Large intestine (tissue), 3 donors: Measurements from ENCODE around the gene FBXO31. TPM values are rescaled to one million over a fixed set of nuclear protein-coding genes. Genes with fewer than 3 reads are reported as not detected.

Experiments
- DNase-seq, 2 donors: peaks; one replicate each; pipeline versions ENCODE4 v3.0.0 to v3.0.0-alpha.2; 2013
- H3K27ac ChIP-seq: one replicate; pipeline ENCODE4 v1.5.1; 2013; ENCODE audit warnings: low read length
- H3K27me3 ChIP-seq: 2 replicates; pipeline ENCODE4 v1.6.1; 2013; ENCODE audit warnings: low read length; ENCODE audit not compliant: control insufficient read depth, insufficient read depth
- H3K36me3 ChIP-seq: 2 replicates; pipeline ENCODE4 v1.6.1; 2013; ENCODE audit warnings: low read length; ENCODE audit not compliant: control insufficient read depth, insufficient read depth
- H3K4me1 ChIP-seq: one replicate; pipeline ENCODE4 v1.6.1; 2013; ENCODE audit warnings: low read length; ENCODE audit not compliant: control insufficient read depth, insufficient read depth
- H3K4me3 ChIP-seq: one replicate; pipeline ENCODE4 v1.5.1; 2013; ENCODE audit warnings: low read length
- H3K9me3 ChIP-seq: one replicate; pipeline ENCODE4 v1.6.1; 2013; ENCODE audit warnings: mild to moderate bottlenecking, low read depth, low read length, moderate library complexity; ENCODE audit not compliant: control insufficient read depth
- WGBS: methylation state at CpG from one replicate; pipeline ENCODE4 v1.1.5; 2013; ENCODE audit warnings: low lambda C conversion rate; ENCODE audit not compliant: insufficient coverage; 5-methylcytosine and 5-hydroxymethylcytosine counted together
- polyA plus RNA-seq: library from polyadenylated mRNA; unstranded; fragments of 120-200 nt; gene quantifications from one replicate; pipeline ENCODE4 v1.2.1, GENCODE V29; 2013

The FBXO31 gene
- polyA plus RNA-seq, 1 donor, result 18.3 TPM

- Histone ChIP-seq H3K27ac (no peak overlapping the region), H3K27me3 (no peaks in the 10 kb centered on the region), H3K4me1 (no peaks in the 10 kb centered on the region), H3K36me3 (peaks cover 68% of the 10 kb centered on the region), H3K4me3 (no peak overlapping the region), H3K9me3 (no peaks in the 10 kb centered on the region)
- WGBS, result no CpG with 5 or more reads among the region's 20 CpGs
- DNase-seq, result no peak
These were observed 53.9 kb downstream of the FBXO31 start for GRCh38 chr16:87329436-87330256.

DNA sequence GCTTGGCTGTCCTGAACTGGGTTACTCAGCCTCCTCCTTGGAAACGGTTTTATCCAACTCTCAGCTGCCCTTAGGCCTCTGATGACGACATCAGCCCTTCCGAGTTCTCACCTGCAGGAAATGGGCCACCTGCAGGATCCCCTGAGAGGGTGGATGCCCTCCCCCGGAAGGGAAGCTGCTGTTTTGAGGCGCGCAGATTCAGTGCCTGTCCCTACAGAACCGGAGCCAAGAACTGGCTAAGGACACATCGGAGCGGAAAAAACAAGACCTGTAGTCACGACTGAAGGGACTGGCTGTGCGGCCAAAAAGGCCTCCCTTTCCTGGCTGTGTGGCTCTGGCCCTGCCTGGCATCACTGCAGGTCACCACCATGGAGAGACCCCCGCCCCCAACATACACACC lies 54.7 kb downstream of the FBXO31 start:
- H3K27ac ChIP-seq, result no peak overlapping the region
- H3K4me3 ChIP-seq, result no peak overlapping the region

GRCh38 chr16:87327798-87328495 lies 55.6 kb downstream of the FBXO31 start:
- Histone ChIP-seq H3K27ac (no peak overlapping the region), H3K4me3 (no peak overlapping the region), H3K27me3 (no peaks in the 10 kb centered on the region), H3K36me3 (peaks cover 57% of the 10 kb centered on the region), H3K9me3 (no peaks in the 10 kb centered on the region), H3K4me1 (no peaks in the 10 kb centered on the region)
- no CpG with 5 or more reads among the region's 19 CpGs for WGBS
- no peak for DNase-seq

More for the DNA sequence above, 54.7 kb downstream of the FBXO31 start:
- Histone ChIP-seq H3K27me3 (no peaks in the 10 kb centered on the region), H3K36me3 (peaks cover 63% of the 10 kb centered on the region), H3K9me3 (no peaks in the 10 kb centered on the region), H3K4me1 (no peaks in the 10 kb centered on the region)
- DNase-seq, result no peak
- WGBS, result no CpG with 5 or more reads among the region's 12 CpGs

DNA sequence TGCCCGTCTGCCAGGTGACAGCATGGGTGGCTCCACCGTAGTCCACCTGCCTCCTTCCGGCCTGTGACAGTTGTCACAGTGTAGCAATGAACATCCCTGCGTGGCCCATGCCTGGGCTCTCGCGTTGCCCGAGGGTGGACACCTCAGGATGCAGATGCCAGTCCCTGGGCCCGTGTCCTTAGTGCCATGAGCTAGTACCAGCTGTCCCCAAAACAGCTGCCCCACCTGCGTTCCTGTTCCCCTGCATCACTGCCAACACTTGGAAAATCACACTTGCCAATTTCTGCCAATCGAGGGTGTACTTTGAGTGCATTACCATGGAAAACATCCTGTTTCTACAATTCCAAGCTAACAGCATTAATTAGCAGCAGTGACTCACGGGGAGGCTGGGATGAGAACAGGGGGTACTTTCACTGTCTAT lies 57.4 kb downstream of the FBXO31 start:
- Histone ChIP-seq H3K4me3 (no peak overlapping the region), H3K4me1 (no peaks in the 10 kb centered on the region), H3K36me3 (peaks cover 44% of the 10 kb centered on the region), H3K27me3 (no peaks in the 10 kb centered on the region), H3K9me3 (no peaks in the 10 kb centered on the region), H3K27ac (no peak overlapping the region)
- no CpG with 5 or more reads among the region's 11 CpGs for WGBS
- DNase-seq, result no peak

GRCh38 chr16:87325423-87325858 lies 58.1 kb downstream of the FBXO31 start:
- H3K36me3 ChIP-seq, result peaks cover 36% of the 10 kb centered on the region
- no peak overlapping the region for H3K4me3 ChIP-seq
- no peaks in the 10 kb centered on the region for H3K4me1 ChIP-seq
- H3K27me3 ChIP-seq, result no peaks in the 10 kb centered on the region
- H3K9me3 ChIP-seq, result no peaks in the 10 kb centered on the region
- H3K27ac ChIP-seq, result no peak overlapping the region
- no peak for DNase-seq
- WGBS, result no CpG with 5 or more reads among the region's 15 CpGs

DNA sequence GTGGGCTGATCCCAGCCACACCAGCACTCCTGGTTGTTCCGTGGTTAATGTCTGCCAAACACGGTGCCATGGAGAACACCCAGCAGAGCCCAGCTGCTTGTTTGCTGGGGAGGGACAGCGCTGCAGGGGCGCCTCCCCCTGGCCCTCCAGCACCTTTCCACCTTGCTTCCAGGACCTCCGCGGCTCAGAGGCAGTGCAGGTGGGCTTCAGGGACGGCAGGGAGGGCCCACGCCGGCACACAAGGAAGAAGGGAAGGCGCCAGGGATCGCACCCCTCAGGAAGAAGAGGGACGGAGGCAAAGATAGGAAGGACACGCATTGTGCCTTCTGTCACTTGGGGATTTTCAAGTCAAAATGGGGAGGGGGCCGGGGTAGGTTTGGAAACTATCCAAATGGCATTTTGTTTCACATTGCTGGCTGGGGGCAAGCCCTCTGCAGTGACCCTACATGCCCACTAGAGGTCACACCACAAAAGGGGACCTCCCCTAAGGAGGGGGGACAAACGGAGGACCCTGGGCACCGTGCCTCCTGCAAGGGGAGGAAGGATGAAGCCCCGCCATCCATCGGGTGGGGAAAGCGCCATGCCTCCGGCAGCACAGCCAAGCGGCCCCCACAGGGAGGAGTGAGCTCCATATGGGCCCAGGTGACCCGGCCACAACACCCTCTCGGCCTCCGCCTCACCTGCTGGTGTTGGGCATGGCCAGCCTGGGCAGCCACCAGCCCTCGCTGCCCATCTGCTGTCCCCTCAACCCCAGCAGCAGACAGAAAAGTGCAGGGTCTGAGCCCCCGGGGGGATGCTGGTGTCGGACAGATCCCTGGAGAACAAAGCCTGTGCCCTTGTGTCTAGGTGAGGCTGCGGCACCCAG lies 58.9 kb downstream of the FBXO31 start:
- Histone ChIP-seq H3K4me1 (no peaks in the 10 kb centered on the region), H3K9me3 (no peaks in the 10 kb centered on the region), H3K4me3 (no peak overlapping the region), H3K27me3 (no peaks in the 10 kb centered on the region), H3K27ac (no peak overlapping the region), H3K36me3 (peaks cover 28% of the 10 kb centered on the region)
- peak in 1 of 2 donors; percentile 11 for DNase-seq
- no CpG with 5 or more reads among the region's 28 CpGs for WGBS

DNA sequence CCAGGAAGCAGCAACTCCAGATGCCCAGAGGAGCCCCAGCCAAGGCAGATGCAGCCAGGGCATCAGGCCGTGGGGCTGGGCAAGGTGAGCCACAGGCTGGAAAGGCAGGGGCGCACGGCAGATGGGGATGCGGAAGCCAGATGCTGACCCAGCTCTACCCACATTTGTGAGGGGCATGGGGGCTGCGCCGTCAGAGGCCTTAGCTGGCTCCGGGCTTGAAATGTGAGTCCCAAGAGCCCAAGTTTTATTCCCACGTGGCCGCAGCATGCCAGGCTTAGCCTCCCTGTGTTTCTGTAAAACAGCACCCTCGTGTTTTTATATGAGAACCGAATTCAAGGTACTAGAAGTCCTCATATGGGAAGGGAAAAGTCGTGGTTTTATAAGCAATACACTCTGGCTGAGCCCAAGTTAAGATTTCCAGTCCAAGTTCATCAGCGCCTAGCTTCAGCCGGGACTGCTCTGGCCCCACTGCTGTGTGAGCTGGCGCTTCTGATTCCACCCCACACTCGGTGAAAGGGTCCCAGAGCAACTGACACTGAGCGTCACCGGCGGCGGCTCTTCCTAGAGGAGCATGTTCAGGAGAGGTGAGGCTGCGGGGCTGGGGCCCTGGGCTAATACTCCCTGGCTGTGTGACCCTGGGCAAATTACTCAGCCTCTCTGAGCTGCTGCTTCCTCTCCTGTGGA lies 59.7 kb downstream of the FBXO31 start:
- no peaks in the 10 kb centered on the region for H3K27me3 ChIP-seq

DNA sequence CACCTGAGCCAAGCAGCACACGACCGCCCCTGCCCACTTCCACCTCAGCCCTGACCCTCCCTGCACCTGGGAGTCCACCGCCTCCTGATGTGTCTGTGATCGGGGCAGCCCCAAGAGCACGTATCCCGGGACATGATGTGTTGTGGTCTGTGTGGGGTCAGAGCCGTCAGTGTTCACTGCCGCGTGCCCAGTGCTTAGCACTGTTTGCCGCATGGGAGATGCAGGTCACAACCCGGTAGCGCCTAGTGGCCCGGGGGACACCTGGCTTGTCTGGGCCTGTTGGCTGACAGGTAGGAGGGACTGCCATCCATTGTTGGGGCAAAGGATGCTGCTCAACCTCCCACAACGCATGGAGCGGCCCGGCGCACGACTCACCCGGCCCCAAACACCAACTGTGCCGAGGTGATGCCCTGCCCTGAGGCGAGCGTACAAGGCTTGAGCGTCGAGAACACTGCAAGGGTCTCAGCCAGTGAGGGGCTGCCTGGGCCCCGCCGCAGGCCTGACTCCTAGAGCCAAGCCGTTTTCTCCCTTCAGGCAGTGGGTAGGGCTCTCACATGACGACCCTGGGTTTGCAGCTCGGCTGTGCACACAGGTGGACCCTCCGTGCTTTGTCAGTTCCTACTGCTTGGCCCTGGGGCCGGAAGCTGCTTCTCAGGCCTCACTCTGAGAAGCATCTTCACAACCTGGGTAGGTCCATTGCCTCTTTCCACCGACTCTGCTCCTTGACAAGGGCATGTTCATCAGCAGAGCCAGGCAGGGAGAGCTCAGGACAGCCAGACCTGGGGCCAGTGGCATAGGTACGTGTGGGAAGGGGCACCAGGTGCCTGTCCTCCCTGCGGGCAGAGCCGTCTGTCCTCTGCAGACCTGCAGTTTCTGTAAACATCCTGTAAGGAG lies 60.5 kb downstream of the FBXO31 start:
- Histone ChIP-seq H3K4me1 (peaks cover 7% of the 10 kb centered on the region), H3K36me3 (peaks cover 16% of the 10 kb centered on the region), H3K27ac (no peak overlapping the region), H3K4me3 (no peak overlapping the region), H3K9me3 (no peaks in the 10 kb centered on the region), H3K27me3 (no peaks in the 10 kb centered on the region)
- no CpG with 5 or more reads among the region's 35 CpGs for WGBS
- DNase-seq, result no peak

More for the DNA sequence above, 59.7 kb downstream of the FBXO31 start:
- Histone ChIP-seq H3K4me3 (no peak overlapping the region), H3K36me3 (peaks cover 24% of the 10 kb centered on the region), H3K9me3 (no peaks in the 10 kb centered on the region), H3K27ac (no peak overlapping the region), H3K4me1 (no peaks in the 10 kb centered on the region)
- WGBS, result no CpG with 5 or more reads among the region's 21 CpGs
- no peak for DNase-seq

GRCh38 chr16:87322360-87322759 lies 61.2 kb downstream of the FBXO31 start:
- no peak overlapping the region for H3K27ac ChIP-seq
- no peaks in the 10 kb centered on the region for H3K27me3 ChIP-seq
- H3K4me1 ChIP-seq, result peaks cover 7% of the 10 kb centered on the region
- no peaks in the 10 kb centered on the region for H3K9me3 ChIP-seq
- H3K4me3 ChIP-seq, result no peak overlapping the region
- no CpG with 5 or more reads among the region's 9 CpGs for WGBS
- DNase-seq, result no peak
- peaks cover 9% of the 10 kb centered on the region for H3K36me3 ChIP-seq
